KMS-11 (cell line): ENCODE results near the gene ACVR1B.

Source experiments
- H2AFZ ChIP-seq: fragments of 200-600 bp; sonication (generic); 2 replicates; pipeline ENCODE4 v1.6.1; 2016; ENCODE audit warnings: antibody characterized with exemption, mixed run types, low read depth
- H3K27ac ChIP-seq: fragments of 200-600 bp; sonication (generic); 2 replicates; pipeline ENCODE4 v1.6.1; 2016; ENCODE audit warnings: mild to moderate bottlenecking, mixed run types
- H3K27me3 ChIP-seq: fragments of 200-600 bp; sonication (generic); 2 replicates; pipeline ENCODE4 v1.6.1; 2017; ENCODE audit warnings: mild to moderate bottlenecking, low read depth, mixed run types, moderate library complexity; ENCODE audit not compliant: insufficient read depth
- H3K36me3 ChIP-seq: fragments of 200-600 bp; sonication (generic); 2 replicates; pipeline ENCODE4 v1.6.1; 2017; ENCODE audit warnings: mild to moderate bottlenecking, mixed run types; ENCODE audit not compliant: insufficient read depth
- H3K4me1 ChIP-seq: fragments of 200-600 bp; sonication (generic); 2 replicates; pipeline ENCODE4 v1.6.1; 2016; ENCODE audit warnings: mild to moderate bottlenecking, low read depth, mixed run types; ENCODE audit not compliant: poor library complexity, severe bottlenecking
- H3K4me2 ChIP-seq: fragments of 200-600 bp; sonication (generic); 2 replicates; pipeline ENCODE4 v1.7.0; 2016; ENCODE audit warnings: mild to moderate bottlenecking, mixed run types
- H3K4me3 ChIP-seq: fragments of 200-600 bp; sonication (generic); IDR thresholded peaks from 2 replicates; pipeline ENCODE4 v1.6.1; 2017; ENCODE audit warnings: low read depth, low read length, mixed read lengths; ENCODE audit not compliant: insufficient read depth
- H3K79me2 ChIP-seq: fragments of 200-600 bp; sonication (generic); 2 replicates; pipeline ENCODE4 v1.6.1; 2016; ENCODE audit warnings: low read depth, mixed run types; ENCODE audit not compliant: insufficient read depth
- H3K9ac ChIP-seq: fragments of 200-600 bp; sonication (generic); 2 replicates; pipeline ENCODE4 v1.6.1; 2016; ENCODE audit warnings: mild to moderate bottlenecking, mixed run types
- H4K20me1 ChIP-seq: fragments of 200-600 bp; sonication (generic); 2 replicates; pipeline ENCODE4 v1.6.1; 2016; ENCODE audit warnings: mild to moderate bottlenecking, mixed run types; ENCODE audit not compliant: insufficient read depth
- TF ChIP-seq, protein P1 (sequence below): fragments of 200-600 bp; sonication (generic); conservative IDR thresholded peaks from 2 replicates; pipeline ENCODE4 v1.6.1; 2017; ENCODE audit warnings: low read depth, mild to moderate bottlenecking, antibody characterized with exemption, low read length, moderate library complexity, mixed read lengths

Gene ACVR1B

DNA sequence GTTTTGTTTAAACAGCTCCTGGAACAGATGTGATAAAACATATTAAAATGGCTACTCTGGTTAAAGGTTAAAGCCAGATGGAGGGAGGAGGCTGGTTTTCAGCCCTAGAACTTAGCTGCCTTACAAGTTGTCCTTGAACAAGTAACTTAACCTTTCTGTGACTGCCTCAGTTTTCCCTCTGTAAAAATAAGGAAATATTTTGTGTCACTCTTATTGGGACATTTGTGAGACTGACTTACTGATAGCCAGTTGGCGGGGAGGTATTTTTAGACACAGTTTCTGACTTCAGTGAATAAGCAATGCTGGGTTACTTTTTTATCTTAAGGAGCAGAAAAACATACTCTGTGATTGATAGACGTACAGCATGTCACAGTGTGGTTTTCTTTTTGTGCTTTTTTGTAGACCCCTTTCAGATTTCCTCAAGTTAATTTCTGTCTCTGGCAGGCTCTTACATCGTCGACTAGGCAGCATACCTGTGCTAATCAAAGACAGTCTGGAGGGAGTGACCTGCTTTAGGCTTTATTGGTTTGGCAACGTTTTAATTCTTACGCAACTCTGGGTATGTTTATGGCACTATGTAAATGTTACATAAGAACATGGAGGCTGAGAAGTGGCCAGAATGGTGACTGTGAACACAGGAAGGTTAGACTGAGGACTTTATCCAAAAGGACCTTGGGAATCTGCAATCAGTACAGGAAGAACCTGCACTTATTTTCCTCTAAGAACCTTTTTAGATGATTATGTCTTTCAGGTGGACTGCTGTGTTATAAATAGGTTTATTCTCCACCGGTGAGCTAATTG lies 3.3 kb downstream of the ACVR1B start:
- H3K27me3 ChIP-seq, result no peaks in the 10 kb centered on the region; the same call in 1 of the 2 replicates
- H3K4me2 ChIP-seq, result no peak overlapping the region
- peaks cover 46% of the 10 kb centered on the region for H3K4me1 ChIP-seq
- TF ChIP-seq, protein P1, sequence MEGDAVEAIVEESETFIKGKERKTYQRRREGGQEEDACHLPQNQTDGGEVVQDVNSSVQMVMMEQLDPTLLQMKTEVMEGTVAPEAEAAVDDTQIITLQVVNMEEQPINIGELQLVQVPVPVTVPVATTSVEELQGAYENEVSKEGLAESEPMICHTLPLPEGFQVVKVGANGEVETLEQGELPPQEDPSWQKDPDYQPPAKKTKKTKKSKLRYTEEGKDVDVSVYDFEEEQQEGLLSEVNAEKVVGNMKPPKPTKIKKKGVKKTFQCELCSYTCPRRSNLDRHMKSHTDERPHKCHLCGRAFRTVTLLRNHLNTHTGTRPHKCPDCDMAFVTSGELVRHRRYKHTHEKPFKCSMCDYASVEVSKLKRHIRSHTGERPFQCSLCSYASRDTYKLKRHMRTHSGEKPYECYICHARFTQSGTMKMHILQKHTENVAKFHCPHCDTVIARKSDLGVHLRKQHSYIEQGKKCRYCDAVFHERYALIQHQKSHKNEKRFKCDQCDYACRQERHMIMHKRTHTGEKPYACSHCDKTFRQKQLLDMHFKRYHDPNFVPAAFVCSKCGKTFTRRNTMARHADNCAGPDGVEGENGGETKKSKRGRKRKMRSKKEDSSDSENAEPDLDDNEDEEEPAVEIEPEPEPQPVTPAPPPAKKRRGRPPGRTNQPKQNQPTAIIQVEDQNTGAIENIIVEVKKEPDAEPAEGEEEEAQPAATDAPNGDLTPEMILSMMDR, result no peak
- no peak overlapping the region for H3K27ac ChIP-seq
- H3K9ac ChIP-seq, result no peak overlapping the region
- peaks cover 18% of the 10 kb centered on the region for H3K79me2 ChIP-seq
- no peak overlapping the region for H2AFZ ChIP-seq
- H3K36me3 ChIP-seq, result no peaks in the 10 kb centered on the region
- no peak overlapping the region for H3K4me3 ChIP-seq
- H4K20me1 ChIP-seq, result no peaks in the 10 kb centered on the region

DNA sequence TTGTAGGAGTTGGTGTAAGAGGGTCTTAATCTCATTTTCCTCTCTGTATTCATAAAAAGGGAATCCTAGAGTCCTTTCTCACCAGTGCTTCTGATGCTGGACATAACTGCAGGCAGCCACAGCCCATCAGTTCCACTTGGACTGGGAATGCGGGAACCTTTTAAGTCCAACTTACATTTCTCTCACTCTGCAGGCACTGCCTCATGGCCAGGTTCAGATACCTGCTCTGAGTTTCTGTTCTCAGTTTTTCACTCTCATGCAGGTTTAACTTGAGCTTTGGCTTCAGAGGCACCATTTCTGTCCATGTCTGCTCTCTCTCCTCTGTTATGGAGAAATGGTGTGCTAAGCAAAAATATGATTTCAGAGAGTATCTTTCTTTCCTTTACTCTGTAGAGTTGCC lies 4.2 kb downstream of the ACVR1B start:
- Histone ChIP-seq H3K27ac (peak overlapping the region; percentile 8; the same call in 1 of the 2 replicates), H2AFZ (no peak overlapping the region), H3K79me2 (peaks cover 18% of the 10 kb centered on the region), H3K4me1 (peaks cover 44% of the 10 kb centered on the region), H3K36me3 (no peaks in the 10 kb centered on the region), H3K27me3 (no peaks in the 10 kb centered on the region; the same call in 1 of the 2 replicates), H3K9ac (no peak overlapping the region), H4K20me1 (no peaks in the 10 kb centered on the region), H3K4me2 (peak overlapping the region; percentile 41; the same call in 1 of the 2 replicates), H3K4me3 (no peak overlapping the region)
- TF ChIP-seq, protein P1, result no peak

DNA sequence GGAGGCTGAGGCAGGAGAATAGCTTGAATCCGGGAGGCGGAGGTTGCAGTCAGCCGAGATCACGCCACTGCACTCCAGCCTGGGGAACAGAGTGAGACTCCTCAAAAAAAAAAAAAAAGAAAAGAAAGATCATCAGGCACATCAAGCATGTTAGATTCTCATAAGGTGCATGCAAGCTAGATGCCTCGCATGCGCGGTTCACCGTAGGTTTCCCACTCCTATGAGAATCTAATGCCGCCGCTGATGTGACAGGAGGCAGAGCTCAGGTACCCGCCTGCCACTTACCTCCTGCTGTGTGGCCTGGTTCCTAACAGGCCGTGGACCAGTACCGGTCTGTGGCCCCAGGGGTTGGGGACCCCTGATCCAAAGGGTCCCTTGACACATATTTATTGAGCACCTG lies 7.0 kb downstream of the ACVR1B start:
- Histone ChIP-seq H3K4me3 (no peak overlapping the region), H2AFZ (no peak overlapping the region), H3K9ac (no peak overlapping the region), H3K4me1 (peaks cover 34% of the 10 kb centered on the region), H3K27me3 (no peaks in the 10 kb centered on the region), H3K4me2 (no peak overlapping the region), H4K20me1 (no peaks in the 10 kb centered on the region), H3K36me3 (no peaks in the 10 kb centered on the region), H3K27ac (no peak overlapping the region), H3K79me2 (peaks cover 13% of the 10 kb centered on the region)
- TF ChIP-seq, protein P1, result no peak

DNA sequence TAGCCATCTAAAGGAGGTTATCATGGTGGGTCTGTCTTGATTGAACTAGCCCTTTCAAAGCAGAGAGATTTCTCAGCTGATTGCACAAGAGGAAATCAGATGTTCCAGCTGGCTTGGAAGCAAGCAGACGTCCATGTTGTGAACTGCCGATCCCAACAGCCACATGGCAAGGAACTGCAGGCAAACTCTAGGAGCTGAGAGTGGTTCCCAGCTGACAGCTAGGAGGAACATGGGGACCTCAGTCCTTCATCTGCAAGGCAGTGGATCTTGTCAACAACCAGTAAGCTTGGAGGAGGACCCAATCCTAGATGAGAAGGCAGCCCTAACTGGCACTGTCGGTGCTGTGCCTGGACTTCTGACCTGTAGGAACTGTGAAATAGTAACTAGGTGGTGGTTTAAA lies 7.7 kb downstream of the ACVR1B start:
- H3K79me2 ChIP-seq, result peaks cover 13% of the 10 kb centered on the region
- no peak overlapping the region for H3K4me3 ChIP-seq
- H3K4me2 ChIP-seq, result no peak overlapping the region
- H3K4me1 ChIP-seq, result peaks cover 30% of the 10 kb centered on the region
- no peaks in the 10 kb centered on the region for H3K36me3 ChIP-seq
- no peak overlapping the region for H3K27ac ChIP-seq
- no peaks in the 10 kb centered on the region for H3K27me3 ChIP-seq
- no peaks in the 10 kb centered on the region for H4K20me1 ChIP-seq
- TF ChIP-seq, protein P1, result no peak
- no peak overlapping the region for H2AFZ ChIP-seq
- no peak overlapping the region for H3K9ac ChIP-seq
